Esophagus muscularis mucosa (tissue), 4 donors: ENCODE measurements around the gene TLL2.

ENCODE experiments used
- EP300 ChIP-seq: sonication (generic); formaldehyde crosslinking; IDR thresholded peaks from one replicate; pipeline ENCODE4 v1.6.1; 2017; ENCODE audit warnings: antibody characterized with exemption
- POLR2A ChIP-seq: fragments of 450-650 bp; IDR thresholded peaks from one replicate; pipeline ENCODE4 v1.6.1; 2017; ENCODE audit warnings: antibody characterized with exemption, moderate library complexity, mild to moderate bottlenecking, low read depth
- TF ChIP-seq, protein P1 (sequence below), 3 experiments: fragments of 200-600 bp in 2 of 3; fragments of 450-650 bp in 1 of 3; sonication (generic) in 2 of 3; IDR thresholded peaks; one replicate each; pipeline ENCODE4 v1.5.1; 2017 to 2019; ENCODE audit warnings: antibody characterized with exemption in 3 of 3, mild to moderate bottlenecking in 2 of 3, moderate library complexity in 1 of 3

DNA sequence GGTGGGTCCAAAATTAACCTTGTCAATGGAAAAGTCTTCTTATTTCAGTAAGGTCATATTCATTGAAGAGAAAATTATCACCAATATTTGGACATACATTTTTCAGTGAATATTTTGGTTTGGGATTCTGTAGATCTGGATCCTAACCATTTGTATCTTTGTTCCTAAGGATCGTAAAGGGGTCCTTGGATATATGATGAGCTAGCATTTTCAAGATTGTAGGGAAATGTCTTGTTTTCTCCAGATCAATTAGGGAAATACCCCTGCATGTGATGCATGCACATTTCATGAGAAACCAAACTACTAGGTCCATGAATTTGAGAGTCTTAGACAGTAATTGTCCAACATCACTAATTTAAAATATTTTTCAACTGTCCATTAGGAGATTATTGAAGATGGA, 191.5 kb downstream of the TLL2 start:
- TF ChIP-seq POLR2A (no peak), EP300 (no peak)
- TF ChIP-seq, protein P1, sequence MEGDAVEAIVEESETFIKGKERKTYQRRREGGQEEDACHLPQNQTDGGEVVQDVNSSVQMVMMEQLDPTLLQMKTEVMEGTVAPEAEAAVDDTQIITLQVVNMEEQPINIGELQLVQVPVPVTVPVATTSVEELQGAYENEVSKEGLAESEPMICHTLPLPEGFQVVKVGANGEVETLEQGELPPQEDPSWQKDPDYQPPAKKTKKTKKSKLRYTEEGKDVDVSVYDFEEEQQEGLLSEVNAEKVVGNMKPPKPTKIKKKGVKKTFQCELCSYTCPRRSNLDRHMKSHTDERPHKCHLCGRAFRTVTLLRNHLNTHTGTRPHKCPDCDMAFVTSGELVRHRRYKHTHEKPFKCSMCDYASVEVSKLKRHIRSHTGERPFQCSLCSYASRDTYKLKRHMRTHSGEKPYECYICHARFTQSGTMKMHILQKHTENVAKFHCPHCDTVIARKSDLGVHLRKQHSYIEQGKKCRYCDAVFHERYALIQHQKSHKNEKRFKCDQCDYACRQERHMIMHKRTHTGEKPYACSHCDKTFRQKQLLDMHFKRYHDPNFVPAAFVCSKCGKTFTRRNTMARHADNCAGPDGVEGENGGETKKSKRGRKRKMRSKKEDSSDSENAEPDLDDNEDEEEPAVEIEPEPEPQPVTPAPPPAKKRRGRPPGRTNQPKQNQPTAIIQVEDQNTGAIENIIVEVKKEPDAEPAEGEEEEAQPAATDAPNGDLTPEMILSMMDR (IDR thresholded peaks at IDR 0.05): no peak
